ENCODE measurements around the gene STARD5. TPM values are rescaled to one million over a fixed set of nuclear protein-coding genes. Genes with fewer than 3 reads are reported as not detected.
A peak's percentile ranks its signal among the peaks of the same experiment; 100 is the strongest.

STARD5 gene
- total and polyA plus RNA-seq, 9 of the 15 experiments (the other 6 are each of a cell fraction or from before 2014, with no cell fraction given), result 1.7 to 5.7 (median 2.2) TPM

DNA sequence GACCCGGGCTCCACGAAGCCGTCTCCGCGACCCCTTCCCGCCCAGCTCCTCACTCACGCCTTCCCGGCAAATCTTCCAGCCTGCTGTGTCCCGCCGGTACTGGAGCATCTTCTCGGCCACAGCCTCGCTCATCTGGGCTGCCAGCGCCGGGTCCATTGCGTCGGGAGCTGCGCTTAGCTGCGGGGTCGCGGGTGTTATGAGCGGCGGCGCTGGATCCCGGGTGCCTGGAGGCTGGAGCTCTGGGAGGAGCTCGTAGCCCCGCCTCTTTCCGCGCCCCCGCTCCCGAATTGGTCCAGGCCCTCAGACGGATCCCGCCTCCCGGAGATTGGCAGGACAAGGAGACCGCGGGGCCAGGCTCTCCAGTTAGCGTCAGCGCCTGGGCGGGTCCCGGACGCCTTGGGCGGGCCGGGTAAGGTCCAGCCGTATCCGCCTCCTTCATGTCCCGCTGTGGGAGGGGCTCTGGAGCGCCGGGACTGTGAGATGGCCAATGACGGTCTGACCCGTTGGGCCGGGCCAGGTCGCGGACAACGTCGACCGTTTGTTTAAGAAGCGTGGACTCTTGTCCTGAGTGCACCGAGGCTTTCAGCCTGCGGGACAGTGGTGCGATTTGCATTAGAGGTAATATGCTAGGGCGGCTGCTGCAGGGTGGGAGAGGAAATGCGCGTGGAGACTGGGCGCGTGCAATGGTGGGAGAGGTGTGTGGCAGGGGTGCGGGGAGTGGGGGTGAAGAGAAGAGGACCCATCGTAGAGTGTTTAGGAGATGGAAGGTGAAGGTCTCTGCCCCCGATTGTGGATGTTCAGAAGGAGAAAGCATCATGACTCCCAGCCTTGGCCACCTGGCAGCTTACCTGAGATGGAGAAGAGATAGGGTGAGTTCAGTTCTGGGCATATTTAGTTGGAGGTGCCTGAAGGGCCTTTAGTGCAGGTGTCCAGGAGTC, at the start of gene STARD5 (continued):
- no peak for TF ChIP-seq ETV5 (CRISPR knock-in tag; IDR thresholded peaks at IDR 0.05; ENCODE audit: low read depth)
- no peak for TF ChIP-seq ELF2 (CRISPR knock-in tag; IDR thresholded peaks at IDR 0.05)
- peak; percentile 44 for TF ChIP-seq FOS (IDR thresholded peaks at IDR 0.05; ENCODE audit: extremely low read depth, insufficient read length)
- TF ChIP-seq NCOA6 (IDR thresholded peaks at IDR 0.05), result no peak
- TF ChIP-seq ZNF76 (CRISPR knock-in tag; IDR thresholded peaks at IDR 0.05; ENCODE audit: borderline replicate concordance), result no peak
- TF ChIP-seq YBX1 (IDR thresholded peaks at IDR 0.05), result no peak
- TF ChIP-seq, protein P1, sequence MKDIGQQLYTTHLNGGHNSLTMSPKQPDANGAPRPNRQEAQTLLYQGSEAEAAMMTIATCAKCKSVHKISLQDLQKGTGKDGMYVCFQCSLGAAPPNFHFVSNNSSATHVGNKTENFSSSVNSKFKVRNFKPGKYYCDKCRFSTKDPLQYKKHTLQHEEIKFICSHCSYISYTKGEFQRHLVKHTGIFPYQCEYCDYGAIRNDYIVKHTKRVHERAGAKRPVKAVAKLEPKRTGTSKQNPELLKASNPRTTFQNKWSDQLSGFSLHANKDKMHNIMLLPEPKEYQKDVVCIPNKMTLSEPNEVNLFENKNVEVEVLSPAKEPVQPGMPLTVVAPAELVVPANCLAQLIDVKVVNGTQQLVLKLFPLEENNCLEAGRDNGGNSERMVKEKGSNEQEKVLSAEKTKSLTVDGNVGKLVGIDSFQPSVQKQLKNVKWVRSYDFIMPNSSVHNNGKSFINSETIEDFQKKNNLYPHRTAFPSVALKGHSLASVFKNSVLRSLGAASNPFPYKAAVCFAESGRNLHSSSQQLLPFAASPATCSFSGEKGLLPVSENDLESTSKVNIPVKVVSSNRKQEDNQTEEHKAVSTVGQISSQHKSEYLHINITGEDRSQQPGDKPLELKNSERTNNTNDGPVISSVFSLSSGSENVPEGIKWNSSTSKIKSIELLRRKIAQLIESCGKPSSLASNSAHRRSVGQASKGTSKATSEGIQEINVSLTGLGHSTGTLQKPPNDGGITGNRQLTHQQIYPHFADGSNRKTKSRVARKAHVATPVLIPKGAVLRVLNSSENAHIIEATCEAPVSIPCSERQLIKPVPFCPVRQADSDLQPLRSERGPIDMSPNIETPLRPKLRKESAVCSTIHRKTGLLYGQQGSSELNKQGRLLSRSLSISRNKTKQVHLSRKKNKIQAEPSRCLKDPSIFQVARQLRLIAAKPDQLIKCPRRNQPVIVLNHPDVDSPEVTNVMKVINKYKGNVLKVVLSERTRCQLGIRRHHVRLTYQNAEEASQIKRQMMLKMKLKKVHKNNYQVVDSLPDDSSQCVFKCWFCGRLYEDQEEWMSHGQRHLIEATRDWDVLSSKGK (CRISPR knock-in tag; IDR thresholded peaks at IDR 0.05), result no peak
- TF ChIP-seq SLC30A9 (CRISPR knock-in tag; IDR thresholded peaks at IDR 0.05), result no peak
- no peak for TF ChIP-seq NBN (IDR thresholded peaks at IDR 0.05; ENCODE audit: low read depth)
- peak; percentile 37 for TF ChIP-seq CCNT2 (IDR thresholded peaks at IDR 0.05; ENCODE audit: borderline replicate concordance, extremely low read depth, insufficient read length, low read depth, low read length)
- TF ChIP-seq, protein P2, sequence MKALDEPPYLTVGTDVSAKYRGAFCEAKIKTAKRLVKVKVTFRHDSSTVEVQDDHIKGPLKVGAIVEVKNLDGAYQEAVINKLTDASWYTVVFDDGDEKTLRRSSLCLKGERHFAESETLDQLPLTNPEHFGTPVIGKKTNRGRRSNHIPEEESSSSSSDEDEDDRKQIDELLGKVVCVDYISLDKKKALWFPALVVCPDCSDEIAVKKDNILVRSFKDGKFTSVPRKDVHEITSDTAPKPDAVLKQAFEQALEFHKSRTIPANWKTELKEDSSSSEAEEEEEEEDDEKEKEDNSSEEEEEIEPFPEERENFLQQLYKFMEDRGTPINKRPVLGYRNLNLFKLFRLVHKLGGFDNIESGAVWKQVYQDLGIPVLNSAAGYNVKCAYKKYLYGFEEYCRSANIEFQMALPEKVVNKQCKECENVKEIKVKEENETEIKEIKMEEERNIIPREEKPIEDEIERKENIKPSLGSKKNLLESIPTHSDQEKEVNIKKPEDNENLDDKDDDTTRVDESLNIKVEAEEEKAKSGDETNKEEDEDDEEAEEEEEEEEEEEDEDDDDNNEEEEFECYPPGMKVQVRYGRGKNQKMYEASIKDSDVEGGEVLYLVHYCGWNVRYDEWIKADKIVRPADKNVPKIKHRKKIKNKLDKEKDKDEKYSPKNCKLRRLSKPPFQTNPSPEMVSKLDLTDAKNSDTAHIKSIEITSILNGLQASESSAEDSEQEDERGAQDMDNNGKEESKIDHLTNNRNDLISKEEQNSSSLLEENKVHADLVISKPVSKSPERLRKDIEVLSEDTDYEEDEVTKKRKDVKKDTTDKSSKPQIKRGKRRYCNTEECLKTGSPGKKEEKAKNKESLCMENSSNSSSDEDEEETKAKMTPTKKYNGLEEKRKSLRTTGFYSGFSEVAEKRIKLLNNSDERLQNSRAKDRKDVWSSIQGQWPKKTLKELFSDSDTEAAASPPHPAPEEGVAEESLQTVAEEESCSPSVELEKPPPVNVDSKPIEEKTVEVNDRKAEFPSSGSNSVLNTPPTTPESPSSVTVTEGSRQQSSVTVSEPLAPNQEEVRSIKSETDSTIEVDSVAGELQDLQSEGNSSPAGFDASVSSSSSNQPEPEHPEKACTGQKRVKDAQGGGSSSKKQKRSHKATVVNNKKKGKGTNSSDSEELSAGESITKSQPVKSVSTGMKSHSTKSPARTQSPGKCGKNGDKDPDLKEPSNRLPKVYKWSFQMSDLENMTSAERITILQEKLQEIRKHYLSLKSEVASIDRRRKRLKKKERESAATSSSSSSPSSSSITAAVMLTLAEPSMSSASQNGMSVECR (CRISPR knock-in tag; IDR thresholded peaks at IDR 0.05), result no peak
- TF ChIP-seq ESRRA (IDR thresholded peaks at IDR 0.05; ENCODE audit: borderline replicate concordance, low read depth), result no peak
